KMS-11 (cell line): Measurements from ENCODE around the gene EIF5A.

Experiments
- H2AFZ ChIP-seq: fragments of 200-600 bp; sonication (generic); 2 replicates; pipeline ENCODE4 v1.6.1; 2016; ENCODE audit warnings: antibody characterized with exemption, mixed run types, low read depth
- H3K27ac ChIP-seq: fragments of 200-600 bp; sonication (generic); 2 replicates; pipeline ENCODE4 v1.6.1; 2016; ENCODE audit warnings: mild to moderate bottlenecking, mixed run types
- H3K27me3 ChIP-seq: fragments of 200-600 bp; sonication (generic); 2 replicates; pipeline ENCODE4 v1.6.1; 2017; ENCODE audit warnings: mild to moderate bottlenecking, low read depth, mixed run types, moderate library complexity; ENCODE audit not compliant: insufficient read depth
- H3K36me3 ChIP-seq: fragments of 200-600 bp; sonication (generic); 2 replicates; pipeline ENCODE4 v1.6.1; 2017; ENCODE audit warnings: mild to moderate bottlenecking, mixed run types; ENCODE audit not compliant: insufficient read depth
- H3K4me1 ChIP-seq: fragments of 200-600 bp; sonication (generic); 2 replicates; pipeline ENCODE4 v1.6.1; 2016; ENCODE audit warnings: mild to moderate bottlenecking, low read depth, mixed run types; ENCODE audit not compliant: poor library complexity, severe bottlenecking
- H3K4me2 ChIP-seq: fragments of 200-600 bp; sonication (generic); 2 replicates; pipeline ENCODE4 v1.7.0; 2016; ENCODE audit warnings: mild to moderate bottlenecking, mixed run types
- H3K4me3 ChIP-seq: fragments of 200-600 bp; sonication (generic); IDR thresholded peaks from 2 replicates; pipeline ENCODE4 v1.6.1; 2017; ENCODE audit warnings: low read depth, low read length, mixed read lengths; ENCODE audit not compliant: insufficient read depth
- H3K79me2 ChIP-seq: fragments of 200-600 bp; sonication (generic); 2 replicates; pipeline ENCODE4 v1.6.1; 2016; ENCODE audit warnings: low read depth, mixed run types; ENCODE audit not compliant: insufficient read depth
- H3K9ac ChIP-seq: fragments of 200-600 bp; sonication (generic); 2 replicates; pipeline ENCODE4 v1.6.1; 2016; ENCODE audit warnings: mild to moderate bottlenecking, mixed run types
- H4K20me1 ChIP-seq: fragments of 200-600 bp; sonication (generic); 2 replicates; pipeline ENCODE4 v1.6.1; 2016; ENCODE audit warnings: mild to moderate bottlenecking, mixed run types; ENCODE audit not compliant: insufficient read depth
- TF ChIP-seq, protein P1 (sequence below): fragments of 200-600 bp; sonication (generic); conservative IDR thresholded peaks from 2 replicates; pipeline ENCODE4 v1.6.1; 2017; ENCODE audit warnings: low read depth, mild to moderate bottlenecking, antibody characterized with exemption, low read length, moderate library complexity, mixed read lengths

The EIF5A gene

GRCh38 chr17:7351665-7352502 is 44.5 kb downstream of the EIF5A start, which contains the start of gene KCTD11:
TSS of gene KCTD11 (plus strand) at chr17:7352162.
- TF ChIP-seq, protein P1, sequence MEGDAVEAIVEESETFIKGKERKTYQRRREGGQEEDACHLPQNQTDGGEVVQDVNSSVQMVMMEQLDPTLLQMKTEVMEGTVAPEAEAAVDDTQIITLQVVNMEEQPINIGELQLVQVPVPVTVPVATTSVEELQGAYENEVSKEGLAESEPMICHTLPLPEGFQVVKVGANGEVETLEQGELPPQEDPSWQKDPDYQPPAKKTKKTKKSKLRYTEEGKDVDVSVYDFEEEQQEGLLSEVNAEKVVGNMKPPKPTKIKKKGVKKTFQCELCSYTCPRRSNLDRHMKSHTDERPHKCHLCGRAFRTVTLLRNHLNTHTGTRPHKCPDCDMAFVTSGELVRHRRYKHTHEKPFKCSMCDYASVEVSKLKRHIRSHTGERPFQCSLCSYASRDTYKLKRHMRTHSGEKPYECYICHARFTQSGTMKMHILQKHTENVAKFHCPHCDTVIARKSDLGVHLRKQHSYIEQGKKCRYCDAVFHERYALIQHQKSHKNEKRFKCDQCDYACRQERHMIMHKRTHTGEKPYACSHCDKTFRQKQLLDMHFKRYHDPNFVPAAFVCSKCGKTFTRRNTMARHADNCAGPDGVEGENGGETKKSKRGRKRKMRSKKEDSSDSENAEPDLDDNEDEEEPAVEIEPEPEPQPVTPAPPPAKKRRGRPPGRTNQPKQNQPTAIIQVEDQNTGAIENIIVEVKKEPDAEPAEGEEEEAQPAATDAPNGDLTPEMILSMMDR = no peak
- Histone ChIP-seq H3K4me1 (no peaks in the 10 kb centered on the region), H3K4me3 (no peak within 1 kb of the TSS), H3K27me3 (no peaks in the 10 kb centered on the region), H3K4me2 (peak within 1 kb of the TSS; percentile 45; the same call in 1 of the 2 replicates), H2AFZ (no peak within 1 kb of the TSS), H3K79me2 (no peaks in the 10 kb centered on the region), H3K36me3 (no peaks in the 10 kb centered on the region), H3K27ac (peak within 1 kb of the TSS; percentile 30; the same call in 1 of the 2 replicates), H3K9ac (no peak within 1 kb of the TSS; the same call in 1 of the 2 replicates), H4K20me1 (no peaks in the 10 kb centered on the region)

DNA sequence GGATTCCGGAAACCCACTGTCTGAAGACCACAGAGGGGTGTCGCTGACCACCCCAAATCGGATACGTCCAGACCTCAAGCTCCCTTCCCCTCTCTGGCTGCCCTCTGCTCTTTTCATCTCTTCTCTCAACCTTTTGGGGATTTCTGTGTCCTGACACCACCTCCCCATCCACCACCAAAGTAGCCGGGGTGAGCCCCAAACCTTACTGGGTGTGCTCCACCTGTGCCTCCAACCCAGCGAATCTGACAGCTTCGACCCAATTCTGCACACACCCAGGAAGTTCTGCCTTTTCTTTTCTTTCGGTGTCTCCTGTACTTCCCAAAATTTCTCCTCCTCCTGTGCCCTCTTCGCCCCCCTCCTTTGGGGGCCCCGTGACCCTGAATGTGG is 45.1 kb downstream of the EIF5A start:
- TF ChIP-seq, protein P1 = no peak
- H3K9ac ChIP-seq = no peak overlapping the region
- no peak overlapping the region; the same call in 1 of the 2 replicates for H3K4me2 ChIP-seq
- no peaks in the 10 kb centered on the region for H3K79me2 ChIP-seq
- H3K36me3 ChIP-seq = no peaks in the 10 kb centered on the region
- no peaks in the 10 kb centered on the region for H3K4me1 ChIP-seq
- H4K20me1 ChIP-seq = no peaks in the 10 kb centered on the region
- H3K27ac ChIP-seq = no peak overlapping the region
- no peak overlapping the region for H2AFZ ChIP-seq
- H3K4me3 ChIP-seq = no peak overlapping the region
- no peaks in the 10 kb centered on the region for H3K27me3 ChIP-seq

DNA sequence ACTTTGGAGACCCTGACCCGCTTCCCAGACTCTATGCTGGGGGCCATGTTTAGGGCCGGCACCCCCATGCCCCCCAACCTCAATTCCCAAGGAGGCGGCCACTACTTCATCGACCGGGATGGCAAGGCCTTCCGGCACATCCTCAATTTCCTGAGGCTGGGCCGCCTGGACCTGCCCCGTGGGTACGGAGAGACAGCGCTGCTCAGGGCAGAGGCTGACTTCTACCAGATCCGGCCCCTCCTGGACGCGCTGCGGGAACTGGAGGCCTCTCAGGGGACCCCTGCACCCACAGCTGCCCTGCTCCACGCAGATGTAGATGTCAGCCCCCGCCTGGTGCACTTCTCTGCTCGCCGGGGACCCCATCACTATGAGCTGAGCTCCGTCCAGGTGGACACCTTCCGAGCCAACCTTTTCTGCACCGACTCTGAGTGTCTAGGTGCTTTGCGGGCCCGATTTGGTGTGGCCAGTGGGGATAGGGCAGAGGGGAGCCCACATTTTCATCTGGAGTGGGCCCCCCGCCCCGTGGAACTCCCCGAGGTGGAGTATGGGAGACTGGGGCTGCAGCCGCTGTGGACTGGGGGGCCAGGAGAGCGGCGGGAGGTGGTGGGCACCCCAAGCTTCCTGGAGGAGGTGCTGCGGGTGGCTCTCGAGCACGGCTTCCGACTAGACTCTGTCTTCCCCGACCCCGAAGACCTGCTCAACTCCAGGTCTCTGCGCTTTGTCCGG is 45.6 kb downstream of the EIF5A start:
- Histone ChIP-seq H3K9ac (no peak overlapping the region), H4K20me1 (no peaks in the 10 kb centered on the region), H3K4me1 (no peaks in the 10 kb centered on the region), H3K4me2 (no peak overlapping the region), H3K79me2 (no peaks in the 10 kb centered on the region), H2AFZ (no peak overlapping the region), H3K27ac (no peak overlapping the region), H3K27me3 (no peaks in the 10 kb centered on the region), H3K4me3 (no peak overlapping the region), H3K36me3 (no peaks in the 10 kb centered on the region)
- TF ChIP-seq, protein P1 = no peak

DNA sequence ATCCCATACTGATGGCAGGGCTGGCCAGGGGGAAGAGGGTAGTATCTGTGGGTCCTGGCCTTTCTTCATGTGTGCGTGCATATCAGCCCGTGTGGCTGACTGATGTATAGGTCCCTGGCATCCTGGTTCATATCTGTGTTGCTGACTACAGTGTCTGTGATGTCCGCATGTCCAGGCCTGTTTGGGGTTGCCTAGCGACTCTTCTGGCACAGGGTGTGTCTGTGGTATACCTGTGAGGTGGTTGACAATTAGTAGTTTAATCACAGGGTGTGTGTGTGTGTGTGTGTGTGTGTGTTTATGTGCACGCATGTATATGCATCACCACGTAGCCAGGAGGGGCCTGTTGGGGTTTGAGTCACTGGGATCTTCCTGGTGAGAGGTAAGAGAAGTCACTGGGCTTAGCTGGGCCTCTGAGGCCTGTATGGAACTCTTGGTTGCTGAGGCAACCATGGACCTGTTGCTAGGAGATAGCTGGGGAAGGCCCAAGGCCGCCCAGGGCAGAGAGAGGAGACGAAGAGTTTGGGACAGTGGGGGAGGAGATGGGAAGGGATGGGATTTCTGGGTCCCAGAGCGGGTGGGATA is 46.9 kb downstream of the EIF5A start:
- TF ChIP-seq, protein P1 = no peak
- Histone ChIP-seq H3K9ac (no peak overlapping the region), H3K4me1 (no peaks in the 10 kb centered on the region), H3K4me3 (no peak overlapping the region), H2AFZ (no peak overlapping the region), H3K36me3 (no peaks in the 10 kb centered on the region), H3K4me2 (no peak overlapping the region), H4K20me1 (no peaks in the 10 kb centered on the region), H3K79me2 (no peaks in the 10 kb centered on the region), H3K27ac (no peak overlapping the region), H3K27me3 (no peaks in the 10 kb centered on the region)
